K562 (cell line): Measurements from ENCODE around the gene LY6G6F. TPM values are rescaled to one million over a fixed set of nuclear protein-coding genes. Genes with fewer than 3 reads are reported as not detected.

Experiments used
- BCLAF1 ChIP-seq, 2 experiments: fragments of 450-650 bp in 1 of 2; IDR thresholded peaks; 2 replicates each; pipeline ENCODE4 v1.6.1; 2011 to 2017; ENCODE audit warnings: low read depth in 2 of 2, antibody characterized with exemption in 1 of 2, borderline replicate concordance in 1 of 2, low read length in 1 of 2, mild to moderate bottlenecking in 1 of 2, mixed read lengths in 1 of 2; ENCODE audit not compliant: control insufficient read depth in 1 of 2
- MAFG ChIP-seq: fragments of 450-650 bp; conservative IDR thresholded peaks from 2 replicates; pipeline ENCODE4 v1.6.1; 2016; ENCODE audit warnings: missing genetic modification characterization, missing compliant biosample characterization
- MAX ChIP-seq: sonication (generic); formaldehyde crosslinking; IDR thresholded peaks from 2 replicates; pipeline ENCODE4 v1.9.0; 2022; ENCODE audit warnings: mild to moderate bottlenecking, missing genetic modification reagents
- MCM3 ChIP-seq: fragments of 450-650 bp; IDR thresholded peaks from 2 replicates; pipeline ENCODE4 v1.6.1; 2016
- MCM5 ChIP-seq: fragments of 450-650 bp; IDR thresholded peaks from 2 replicates; pipeline ENCODE4 v1.6.1; 2016; ENCODE audit warnings: low read depth
- ZBTB40 ChIP-seq, 2 experiments: fragments of 450-650 bp in 1 of 2; sonication (generic) in 1 of 2; formaldehyde crosslinking in 1 of 2; IDR thresholded peaks; 2 replicates each; pipeline versions ENCODE4 v1.7.1 to v1.9.0; 2016 to 2022; ENCODE audit warnings: inconsistent platforms in 1 of 2, mild to moderate bottlenecking in 1 of 2, missing genetic modification reagents in 1 of 2
- ZC3H4 ChIP-seq: sonication (generic); formaldehyde crosslinking; IDR thresholded peaks from 2 replicates; pipeline ENCODE4 v1.9.0; 2021; ENCODE audit warnings: missing genetic modification reagents, borderline replicate concordance
- ZNF445 ChIP-seq: fragments of 250-450 bp; sonication (Bioruptor Pico); IDR thresholded peaks from 2 replicates; pipeline ENCODE4 v1.4.0; 2020; ENCODE audit warnings: low read depth, mild to moderate bottlenecking, moderate library complexity
- polyA plus RNA-seq, 8 experiments: library from polyadenylated mRNA; depleted of rRNA in 4 of 8; stranded (reverse) in 5 of 8; unstranded in 3 of 8; fragments of >200 nt; fragmentation: Nextera tagmentation in 2 of 8; fragmentation: Illumina TruSeq in 1 of 8; extraction: Ambion mirVana in 2 of 8; extraction: Trizol in 1 of 8; gene quantifications; 2 replicates each; pipeline versions ENCODE4 v1.2.1 to v1.2.3, GENCODE V29; 2011 to 2014; ENCODE audit warnings: inconsistent platforms in 1 of 8, missing spikeins in 1 of 8
- total RNA-seq, 7 experiments: library from RNA; depleted of rRNA in 6 of 7; stranded (reverse); fragments of >200 nt in 6 of 7; fragmentation: Illumina TruSeq in 2 of 7; extraction: Trizol in 2 of 7; gene quantifications; 2 replicates each; pipeline versions ENCODE4 v1.2.1 to v1.2.3, GENCODE V29; 2011 to 2021; ENCODE audit warnings: low replicate concordance in 1 of 7

Gene LY6G6F
- total and polyA plus RNA-seq, 9 of the 15 experiments (the other 6 are each of a cell fraction or from before 2014, with no cell fraction given), result 0.14 to 0.50 (median 0.28) TPM; not detected in 2

- TF ChIP-seq ZBTB40 (IDR thresholded peaks at IDR 0.05) (no peak), ZBTB40 (CRISPR knock-in tag; IDR thresholded peaks at IDR 0.05) (no peak), MAFG (tag) (0 out of 2 replicates have a peak, but pooled peaks have one; percentile 4), MAX (peak; percentile 12; the same call in 1 of the 2 replicates), MCM5 (no peak), MCM3 (no peak), ZC3H4 (no peak), ZNF445 (CRISPR knock-in tag) (no peak; the same call in 1 of the 2 replicates), BCLAF1 (IDR thresholded peaks at IDR 0.05; ENCODE audit: borderline replicate concordance in 1 of 2, control insufficient read depth in 1 of 2, low read depth in 2 of 2, low read length in 1 of 2) (no peak)
Measured at GRCh38 chr6:31737991-31738979, 31.6 kb downstream of the LY6G6F start (continued).
